ENCODE measurements around the gene UQCC5.

GRCh38 chr3:52537165-52537620 is 788 bp downstream of the UQCC5 start:
- TF ChIP-seq CTCF (IDR thresholded peaks at IDR 0.05), result no peak
- TF ChIP-seq POLR2A (IDR thresholded peaks at IDR 0.05), result no peak

Measured in lower leg skin (tissue), 3 donors.